ENCODE results near the gene SUMF1.

GRCh38 chr3:4419386-4419785 lies 47.7 kb downstream of the SUMF1 start:
- TF ChIP-seq CTCF (IDR thresholded peaks at IDR 0.05) (no peak), POLR2A (IDR thresholded peaks at IDR 0.05) (no peak), EP300 (IDR thresholded peaks at IDR 0.05) (no peak), POLR2AphosphoS5 (IDR thresholded peaks at IDR 0.05) (no peak)
